NCI-H82 treated with DMSO at 0.1 percent for 48 hours (cell line): ENCODE measurements around the gene DISC1.
A peak's percentile ranks its signal among the peaks of the same experiment; 100 is the strongest.

Experiments used
- DNase-seq: peaks from one replicate; lab custom pipeline; 2025; ENCODE audit not compliant: unreplicated experiment; lab: John Stamatoyannopoulos, UW

DISC1 gene

GRCh38 chr1:231694465-231695077 lies 68.0 kb downstream of the DISC1 start:
- no peak for DNase-seq

- peak; percentile 11 for DNase-seq
Measured at GRCh38 chr1:231695439-231696255, 69.1 kb downstream of the DISC1 start.

- no peak for DNase-seq
Measured at GRCh38 chr1:231699784-231700183, 73.2 kb downstream of the DISC1 start.

- DNase-seq: no peak
Measured at GRCh38 chr1:231701306-231701705, 74.7 kb downstream of the DISC1 start.

- no peak for DNase-seq
Measured at GRCh38 chr1:231702331-231702730, 75.7 kb downstream of the DISC1 start.

GRCh38 chr1:231702804-231703203 lies 76.2 kb downstream of the DISC1 start:
- DNase-seq: no peak

- DNase-seq: no peak
Measured at GRCh38 chr1:231705806-231706760, 79.5 kb downstream of the DISC1 start.

- no peak for DNase-seq
Measured at GRCh38 chr1:231706934-231707333, 80.3 kb downstream of the DISC1 start.

GRCh38 chr1:231707407-231707806 lies 80.8 kb downstream of the DISC1 start:
- no peak for DNase-seq

GRCh38 chr1:231708394-231708793 lies 81.8 kb downstream of the DISC1 start:
- DNase-seq: no peak

GRCh38 chr1:231714440-231714839 lies 87.8 kb downstream of the DISC1 start:
- no peak for DNase-seq

- no peak for DNase-seq
Measured at GRCh38 chr1:231715816-231716722, 89.5 kb downstream of the DISC1 start.

GRCh38 chr1:231716879-231717278 lies 90.3 kb downstream of the DISC1 start:
- DNase-seq: no peak

- no peak for DNase-seq
Measured at GRCh38 chr1:231719485-231720183, 93.0 kb downstream of the DISC1 start.

GRCh38 chr1:231720652-231721325 lies 94.2 kb downstream of the DISC1 start:
- DNase-seq: no peak

- no peak for DNase-seq
Measured at GRCh38 chr1:231721436-231721835, 94.8 kb downstream of the DISC1 start.

- DNase-seq: no peak
Measured at GRCh38 chr1:231722356-231722755, 95.8 kb downstream of the DISC1 start.

GRCh38 chr1:231723146-231723545 lies 96.6 kb downstream of the DISC1 start:
- DNase-seq: no peak

GRCh38 chr1:231724041-231724440 lies 97.5 kb downstream of the DISC1 start:
- no peak for DNase-seq
